IPS-15b (cell line): ENCODE measurements around the gene PHACTR1.

Source experiments
- H3K27me3 ChIP-seq: one replicate; pipeline ENCODE4 v1.6.1; 2013; ENCODE audit warnings: low read length; ENCODE audit not compliant: control insufficient read depth, insufficient read depth
- H3K36me3 ChIP-seq: one replicate; pipeline ENCODE4 v1.6.1; 2013; ENCODE audit warnings: low read length; ENCODE audit not compliant: control insufficient read depth, insufficient read depth
- H3K4me1 ChIP-seq: one replicate; pipeline ENCODE4 v1.6.1; 2013; ENCODE audit warnings: mild to moderate bottlenecking, low read length; ENCODE audit not compliant: control insufficient read depth, insufficient read depth
- H3K4me3 ChIP-seq: one replicate; pipeline ENCODE4 v1.5.1; 2013; ENCODE audit warnings: low read depth, low read length
- H3K9ac ChIP-seq: one replicate; pipeline ENCODE4 v1.6.1; 2013; ENCODE audit warnings: low read depth, mild to moderate bottlenecking, low read length
- H3K9me3 ChIP-seq: one replicate; pipeline ENCODE4 v1.6.1; 2013; ENCODE audit warnings: mild to moderate bottlenecking, low read length; ENCODE audit not compliant: control insufficient read depth, insufficient read depth

Gene PHACTR1

GRCh38 chr6:13300643-13301590 lies 584.4 kb downstream of the PHACTR1 start:
- Histone ChIP-seq H3K36me3 (peaks cover 32% of the 10 kb centered on the region), H3K27me3 (no peaks in the 10 kb centered on the region), H3K4me1 (peaks cover 2% of the 10 kb centered on the region), H3K4me3 (no peak overlapping the region), H3K9ac (no peak overlapping the region), H3K9me3 (no peaks in the 10 kb centered on the region)

DNA sequence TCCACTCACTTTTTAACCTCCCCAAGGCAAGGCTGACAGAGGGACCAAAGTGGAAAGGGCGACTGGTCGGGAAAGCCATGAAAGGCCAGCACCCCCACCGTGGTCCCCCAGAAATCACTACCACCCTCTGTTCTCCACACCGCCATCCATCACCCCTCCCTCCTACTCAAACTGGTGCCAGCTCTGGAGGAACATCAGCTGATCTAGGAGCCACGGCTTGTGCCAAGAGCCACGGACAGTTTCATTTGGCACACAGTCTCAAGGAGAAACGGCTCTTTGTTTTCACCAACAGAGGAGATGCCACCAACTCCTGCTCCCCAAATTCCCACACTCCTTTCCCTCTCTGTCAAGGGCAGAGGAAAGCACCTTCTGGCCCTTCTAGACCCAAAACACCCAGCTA lies 585.7 kb downstream of the PHACTR1 start:
- Histone ChIP-seq H3K9ac (no peak overlapping the region), H3K36me3 (peaks cover 36% of the 10 kb centered on the region), H3K4me1 (peaks cover 2% of the 10 kb centered on the region), H3K4me3 (no peak overlapping the region), H3K9me3 (no peaks in the 10 kb centered on the region), H3K27me3 (no peaks in the 10 kb centered on the region)

DNA sequence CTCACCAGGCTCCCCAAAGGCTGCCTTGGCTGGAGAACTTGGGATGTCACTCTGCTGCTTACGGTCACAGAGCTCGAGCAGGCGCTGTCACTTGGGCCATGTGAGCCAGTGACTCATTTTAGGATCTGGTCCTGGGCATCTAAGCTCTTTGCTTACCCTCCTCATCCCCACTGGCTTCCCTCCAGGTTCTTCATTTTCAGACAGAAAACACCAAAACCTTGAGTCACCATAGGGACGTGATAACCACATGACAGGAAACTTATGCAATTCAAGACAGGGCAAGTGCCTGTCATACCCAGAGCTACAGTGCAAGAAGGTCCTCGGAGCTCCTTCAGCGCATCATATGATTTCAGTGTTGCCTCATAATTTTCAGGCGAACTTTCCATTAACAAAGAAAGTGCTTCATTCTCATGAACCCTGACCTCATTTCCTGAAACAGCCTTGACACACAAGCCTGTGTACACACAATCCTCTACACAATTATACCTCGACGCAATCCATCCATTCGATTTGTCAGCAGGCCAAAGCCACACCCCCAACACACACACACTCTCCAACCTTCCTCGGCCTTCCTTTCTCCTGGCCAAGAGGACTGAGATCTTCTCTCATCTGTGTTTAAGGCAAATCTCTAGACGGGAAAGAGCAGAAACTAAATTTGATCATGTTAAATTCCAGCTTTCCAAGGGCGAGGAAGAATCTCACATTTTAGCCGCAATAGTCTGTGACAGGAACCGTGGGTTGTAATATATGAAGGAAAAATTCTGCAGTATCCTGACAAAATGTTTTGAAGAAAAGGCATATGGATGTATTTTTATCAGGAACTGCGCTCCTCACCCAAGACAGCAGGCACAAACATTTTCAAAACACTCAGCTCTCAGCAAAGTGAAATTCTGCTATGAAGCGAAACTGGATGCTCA lies 586.4 kb downstream of the PHACTR1 start:
- no peak overlapping the region for H3K4me3 ChIP-seq
- H3K4me1 ChIP-seq = peaks cover 2% of the 10 kb centered on the region
- no peaks in the 10 kb centered on the region for H3K9me3 ChIP-seq
- H3K9ac ChIP-seq = no peak overlapping the region
- H3K27me3 ChIP-seq = no peaks in the 10 kb centered on the region
- H3K36me3 ChIP-seq = peaks cover 39% of the 10 kb centered on the region

GRCh38 chr6:13303668-13304017 lies 587.1 kb downstream of the PHACTR1 start:
- Histone ChIP-seq H3K9ac (no peak overlapping the region), H3K36me3 (peaks cover 43% of the 10 kb centered on the region), H3K4me1 (peaks cover 2% of the 10 kb centered on the region), H3K27me3 (no peaks in the 10 kb centered on the region), H3K4me3 (no peak overlapping the region), H3K9me3 (no peaks in the 10 kb centered on the region)

DNA sequence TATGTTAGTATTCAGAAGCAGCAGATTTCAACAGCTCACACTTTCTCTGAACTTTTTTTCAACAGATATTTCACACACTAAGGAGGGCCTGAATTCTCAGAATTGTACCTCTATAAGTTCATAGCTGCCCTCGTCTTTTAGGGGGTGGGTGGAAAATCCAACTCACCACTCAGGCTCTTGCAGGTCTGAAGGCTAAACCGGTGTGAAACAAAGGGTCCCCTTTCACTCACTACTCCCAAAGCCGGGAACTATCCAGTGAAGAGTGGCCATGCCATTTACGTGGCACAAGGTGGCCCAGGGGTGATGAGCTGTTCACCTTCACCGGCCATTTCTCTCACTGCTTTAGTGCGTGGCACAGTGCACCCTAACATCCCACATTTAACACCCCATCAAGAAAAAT lies 587.5 kb downstream of the PHACTR1 start:
- H3K4me1 ChIP-seq = peaks cover 2% of the 10 kb centered on the region
- H3K4me3 ChIP-seq = no peak overlapping the region
- H3K27me3 ChIP-seq = no peaks in the 10 kb centered on the region
- no peaks in the 10 kb centered on the region for H3K9me3 ChIP-seq
- H3K9ac ChIP-seq = no peak overlapping the region
- peaks cover 40% of the 10 kb centered on the region for H3K36me3 ChIP-seq

GRCh38 chr6:13304580-13305260 lies 588.2 kb downstream of the PHACTR1 start:
- Histone ChIP-seq H3K27me3 (no peaks in the 10 kb centered on the region), H3K4me3 (no peak overlapping the region), H3K36me3 (peaks cover 37% of the 10 kb centered on the region), H3K9ac (no peak overlapping the region), H3K4me1 (peaks cover 2% of the 10 kb centered on the region), H3K9me3 (no peaks in the 10 kb centered on the region)

DNA sequence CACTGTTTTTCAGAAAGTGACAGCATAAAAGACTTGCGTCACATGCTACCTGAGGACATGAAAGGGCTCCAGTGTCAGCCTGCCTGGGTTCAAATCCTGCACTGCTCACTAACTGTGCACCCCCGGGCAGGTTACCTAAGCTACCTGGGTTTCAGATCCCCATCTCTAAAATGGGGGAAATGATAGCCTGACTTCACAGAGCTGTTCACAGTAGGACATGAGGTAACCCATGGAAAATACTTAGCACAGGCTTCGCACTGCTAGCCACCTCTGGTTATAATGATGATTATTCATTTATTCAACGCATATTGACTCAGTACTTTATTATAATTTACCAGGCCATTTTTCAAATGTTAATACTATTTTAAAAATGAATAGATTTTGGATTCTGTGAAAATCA lies 588.7 kb downstream of the PHACTR1 start:
- Histone ChIP-seq H3K9me3 (no peaks in the 10 kb centered on the region), H3K9ac (no peak overlapping the region), H3K36me3 (peaks cover 34% of the 10 kb centered on the region), H3K4me1 (peaks cover 2% of the 10 kb centered on the region), H3K4me3 (no peak overlapping the region), H3K27me3 (no peaks in the 10 kb centered on the region)

DNA sequence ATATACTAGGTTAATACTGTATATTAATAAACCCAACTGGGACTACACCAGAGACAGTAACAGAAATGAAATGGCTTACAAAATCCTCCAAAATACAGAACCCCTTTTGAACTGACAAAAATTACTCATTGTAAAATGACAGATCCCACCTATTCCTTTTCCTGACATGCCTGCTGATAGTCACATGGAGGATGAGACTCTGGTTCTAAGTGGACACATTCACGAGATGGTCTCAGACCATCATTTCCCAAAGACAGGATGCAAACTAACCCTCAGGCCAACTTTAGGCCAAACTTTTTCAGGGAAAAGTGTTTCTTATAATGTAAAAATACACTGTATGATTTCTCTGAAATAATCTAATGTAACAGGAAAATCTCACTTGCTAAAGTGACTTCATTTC lies 589.2 kb downstream of the PHACTR1 start:
- H3K4me1 ChIP-seq = peaks cover 2% of the 10 kb centered on the region
- no peaks in the 10 kb centered on the region for H3K27me3 ChIP-seq
- peaks cover 31% of the 10 kb centered on the region for H3K36me3 ChIP-seq
- H3K4me3 ChIP-seq = no peak overlapping the region
- no peaks in the 10 kb centered on the region for H3K9me3 ChIP-seq
- no peak overlapping the region for H3K9ac ChIP-seq

DNA sequence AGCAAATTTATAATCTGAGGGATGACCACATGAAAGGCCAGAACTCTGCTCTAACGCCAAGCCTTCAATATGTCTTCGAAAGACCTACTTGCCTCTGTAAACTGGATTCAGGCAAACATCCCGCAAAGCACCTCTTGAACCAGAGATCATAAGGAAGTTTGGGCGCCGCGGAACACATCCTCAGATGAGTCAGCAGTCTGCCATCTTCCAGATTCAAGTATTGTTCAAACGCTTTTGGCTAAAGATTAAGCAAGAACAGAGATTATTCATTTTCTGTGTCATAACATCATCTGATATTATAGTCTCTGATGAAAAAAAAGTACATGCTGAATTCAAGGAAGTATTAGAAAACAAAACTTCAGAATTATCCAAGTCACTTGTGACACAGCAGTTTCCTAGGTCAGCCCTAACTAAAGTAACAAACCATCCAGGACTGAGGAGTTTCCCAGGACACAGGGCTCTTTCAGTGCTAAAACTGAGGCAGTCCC lies 591.0 kb downstream of the PHACTR1 start:
- H3K4me1 ChIP-seq = peaks cover 2% of the 10 kb centered on the region
- no peaks in the 10 kb centered on the region for H3K27me3 ChIP-seq
- peaks cover 28% of the 10 kb centered on the region for H3K36me3 ChIP-seq
- no peaks in the 10 kb centered on the region for H3K9me3 ChIP-seq
- no peak overlapping the region for H3K9ac ChIP-seq
- no peak overlapping the region for H3K4me3 ChIP-seq

GRCh38 chr6:13308332-13308731 lies 591.8 kb downstream of the PHACTR1 start:
- Histone ChIP-seq H3K27me3 (no peaks in the 10 kb centered on the region), H3K9me3 (no peaks in the 10 kb centered on the region), H3K9ac (no peak overlapping the region), H3K4me3 (no peak overlapping the region), H3K36me3 (peaks cover 20% of the 10 kb centered on the region), H3K4me1 (peaks cover 2% of the 10 kb centered on the region)

DNA sequence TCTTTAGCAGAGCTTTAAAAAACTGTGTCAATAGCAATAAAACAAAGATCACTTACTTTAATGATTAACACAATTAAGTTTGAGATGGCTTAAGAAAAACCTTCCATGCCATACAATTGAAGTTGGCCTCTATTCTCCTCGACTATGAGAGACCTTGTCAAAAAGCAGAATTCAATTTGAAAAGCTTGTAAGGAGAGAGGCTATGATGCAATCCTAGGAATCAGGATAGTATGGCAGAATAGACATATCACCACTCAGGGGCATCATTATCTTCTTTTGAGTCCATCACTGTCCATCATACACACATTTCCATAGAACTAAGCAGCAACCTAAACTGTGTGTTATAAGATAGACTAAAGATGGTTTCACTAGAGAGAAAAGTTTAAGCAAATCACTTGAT lies 594.6 kb downstream of the PHACTR1 start:
- H3K4me3 ChIP-seq = no peak overlapping the region
- no peaks in the 10 kb centered on the region for H3K27me3 ChIP-seq
- no peaks in the 10 kb centered on the region for H3K4me1 ChIP-seq
- no peak overlapping the region for H3K9ac ChIP-seq
- peaks cover 24% of the 10 kb centered on the region for H3K36me3 ChIP-seq
- H3K9me3 ChIP-seq = no peaks in the 10 kb centered on the region
